Dendritic cell treated with granulocyte-macrophage colony-stimulating factor and Interleukin-4, amounts not matched to agents 40 ng/mL and 50 ng/mL, for 4 days (primary cell): ENCODE measurements around the gene RBM26.
"Not testable (repeated sequence)": the region's sequence is repeated elsewhere in the genome, so short reads cannot be mapped to it uniquely, and the experiment has no call there.

ENCODE experiments used
- H3K27ac Mint-ChIP-seq: one replicate; pipeline ENCODE4 v1.8.0; 2022; ENCODE audit warnings: mild to moderate bottlenecking, mixed read lengths
- H3K27me3 Mint-ChIP-seq: one replicate; pipeline ENCODE4 v1.8.0; 2022; ENCODE audit warnings: mild to moderate bottlenecking, mixed read lengths
- H3K36me3 Mint-ChIP-seq: one replicate; pipeline ENCODE4 v1.8.0; 2022; ENCODE audit warnings: low read depth, mixed read lengths
- H3K4me1 Mint-ChIP-seq: one replicate; pipeline ENCODE4 v1.8.0; 2022; ENCODE audit warnings: low read depth, mixed read lengths
- H3K4me3 Mint-ChIP-seq: one replicate; pipeline ENCODE4 v1.8.0; 2022; ENCODE audit warnings: mild to moderate bottlenecking, moderate library complexity, mixed read lengths
- H3K9me3 Mint-ChIP-seq: one replicate; pipeline ENCODE4 v1.8.0; 2022; ENCODE audit warnings: mixed read lengths
- intact Hi-C: fragments of 100-400 bp; cut with micrococcal nuclease; formaldehyde crosslinking; loops from one replicate; pipeline ENCODE4 v1.15.0; 2022

The RBM26 gene

GRCh38 chr13:79354285-79354684, 51.8 kb downstream of the RBM26 start:
- Mint-ChIP-seq H3K27ac (no peak overlapping the region), H3K4me3 (no peak overlapping the region), H3K4me1 (no peaks in the 10 kb centered on the region), H3K9me3 (no peaks in the 10 kb centered on the region), H3K36me3 (peaks cover 85% of the 10 kb centered on the region), H3K27me3 (no peaks in the 10 kb centered on the region)
- intact Hi-C loops = no loop called here

DNA sequence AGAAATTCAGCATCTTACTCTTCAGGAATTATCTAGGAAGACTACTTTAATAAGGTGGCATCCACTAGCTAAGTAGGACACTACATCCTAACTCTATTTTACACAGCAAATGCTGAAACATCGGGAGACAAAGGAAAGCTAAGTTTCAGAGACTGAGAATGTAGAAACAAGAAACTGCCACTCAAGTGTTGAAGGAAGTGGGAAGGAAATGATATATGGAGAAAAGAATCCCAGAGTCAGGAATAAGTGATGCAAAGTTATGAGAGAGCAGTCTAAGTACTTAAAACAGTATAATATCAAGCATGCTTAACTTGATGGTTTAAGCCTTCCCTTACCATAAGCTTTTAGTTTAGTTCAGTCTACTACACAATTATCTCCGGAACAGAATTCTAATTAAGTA, 52.4 kb downstream of the RBM26 start:
- Mint-ChIP-seq H3K27ac (no peak overlapping the region), H3K9me3 (no peaks in the 10 kb centered on the region), H3K27me3 (no peaks in the 10 kb centered on the region), H3K36me3 (peaks cover 83% of the 10 kb centered on the region), H3K4me1 (no peaks in the 10 kb centered on the region), H3K4me3 (no peak overlapping the region)
- intact Hi-C loops = no loop called here

DNA sequence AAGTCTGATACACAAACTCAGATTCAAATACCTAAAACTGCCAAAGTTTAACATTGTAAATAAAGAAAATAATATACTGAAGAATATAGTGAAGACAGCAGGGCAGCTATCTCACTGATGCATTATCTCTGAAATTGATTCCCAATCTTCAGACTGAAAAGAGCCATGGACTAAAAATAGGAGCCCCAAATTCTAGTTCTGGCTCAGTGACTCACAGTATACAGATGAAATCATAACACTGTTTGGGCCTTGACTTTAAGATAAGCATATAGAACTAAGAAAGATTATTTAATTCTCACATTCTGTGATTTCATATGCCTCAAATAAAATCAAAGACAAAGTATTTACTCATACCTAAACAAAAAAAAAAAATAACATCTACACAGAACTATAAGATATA, 53.9 kb downstream of the RBM26 start:
- no peaks in the 10 kb centered on the region for H3K4me1 Mint-ChIP-seq
- no peak overlapping the region for H3K4me3 Mint-ChIP-seq
- no peak overlapping the region for H3K27ac Mint-ChIP-seq
- intact Hi-C loops = no loop called here
- peaks cover 81% of the 10 kb centered on the region for H3K36me3 Mint-ChIP-seq
- H3K27me3 Mint-ChIP-seq = no peaks in the 10 kb centered on the region
- H3K9me3 Mint-ChIP-seq = no peaks in the 10 kb centered on the region

- H3K27me3 Mint-ChIP-seq, H3K4me1 Mint-ChIP-seq, H3K27ac Mint-ChIP-seq, H3K9me3 Mint-ChIP-seq, intact Hi-C loops, H3K4me3 Mint-ChIP-seq: not testable (repeated sequence)
- peaks cover 72% of the 10 kb centered on the region for H3K36me3 Mint-ChIP-seq
These were observed 56.4 kb downstream of the RBM26 start for GRCh38 chr13:79349608-79350007.

- intact Hi-C loops = no loop called here
- no peaks in the 10 kb centered on the region for H3K9me3 Mint-ChIP-seq
- no peaks in the 10 kb centered on the region for H3K4me1 Mint-ChIP-seq
- H3K36me3 Mint-ChIP-seq = peaks cover 72% of the 10 kb centered on the region
- no peak overlapping the region for H3K4me3 Mint-ChIP-seq
- H3K27ac Mint-ChIP-seq = no peak overlapping the region
- no peaks in the 10 kb centered on the region for H3K27me3 Mint-ChIP-seq
These were observed 57.0 kb downstream of the RBM26 start for GRCh38 chr13:79349011-79349410.

- H3K4me1 Mint-ChIP-seq = no peaks in the 10 kb centered on the region
- peaks cover 77% of the 10 kb centered on the region for H3K36me3 Mint-ChIP-seq
- intact Hi-C loops = no loop called here
- no peak overlapping the region for H3K27ac Mint-ChIP-seq
- H3K4me3 Mint-ChIP-seq = no peak overlapping the region
- H3K9me3 Mint-ChIP-seq = no peaks in the 10 kb centered on the region
- no peaks in the 10 kb centered on the region for H3K27me3 Mint-ChIP-seq
These were observed 59.6 kb downstream of the RBM26 start for GRCh38 chr13:79346300-79346914.

DNA sequence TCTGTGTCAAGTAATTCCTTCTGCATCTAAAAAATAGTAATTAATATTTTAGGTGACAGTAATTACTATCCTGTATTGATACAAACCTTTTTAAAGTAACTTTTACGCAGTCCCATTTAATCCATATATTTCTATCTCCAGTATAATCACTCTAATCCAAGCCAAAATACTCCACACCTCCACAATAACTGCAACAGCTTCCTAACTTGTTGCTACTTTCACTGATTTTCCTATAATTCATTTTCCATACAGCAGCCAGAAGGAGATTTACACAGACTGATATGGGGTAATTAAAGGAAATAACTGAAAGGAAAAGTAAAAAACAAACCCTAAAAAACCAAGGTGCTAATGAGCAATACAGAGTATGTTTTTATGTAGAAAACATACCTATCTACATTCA, 64.9 kb downstream of the RBM26 start:
- Mint-ChIP-seq H3K36me3 (peaks cover 78% of the 10 kb centered on the region), H3K4me3 (no peak overlapping the region), H3K27me3 (no peaks in the 10 kb centered on the region), H3K27ac (no peak overlapping the region), H3K4me1 (peaks cover 5% of the 10 kb centered on the region), H3K9me3 (no peaks in the 10 kb centered on the region)
- intact Hi-C loops = no loop called here

- intact Hi-C loops = no loop called here
- H3K4me3 Mint-ChIP-seq = no peak overlapping the region
- peaks cover 82% of the 10 kb centered on the region for H3K36me3 Mint-ChIP-seq
- H3K27me3 Mint-ChIP-seq = no peaks in the 10 kb centered on the region
- no peak overlapping the region for H3K27ac Mint-ChIP-seq
- H3K9me3 Mint-ChIP-seq = no peaks in the 10 kb centered on the region
- peaks cover 5% of the 10 kb centered on the region for H3K4me1 Mint-ChIP-seq
These were observed 65.6 kb downstream of the RBM26 start for GRCh38 chr13:79340490-79340889.

DNA sequence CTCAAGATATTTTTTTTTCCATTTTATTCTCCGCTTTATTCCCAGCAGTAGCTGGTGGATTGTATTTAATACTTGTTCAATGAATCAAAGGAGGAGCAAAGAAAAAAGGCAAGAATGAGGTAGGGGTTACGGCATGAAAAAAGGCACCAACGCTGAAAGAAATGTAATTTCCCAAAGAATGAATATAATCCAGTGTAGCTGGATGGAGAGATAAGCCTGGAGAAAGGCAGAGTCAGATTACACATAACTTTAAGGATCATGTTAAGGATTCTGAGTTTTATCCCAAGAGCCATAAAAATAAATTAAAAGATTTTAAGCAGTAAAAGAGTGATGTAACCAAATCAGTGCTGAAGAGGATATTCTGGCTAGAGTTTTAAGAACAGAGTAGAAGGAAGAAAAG, 67.7 kb downstream of the RBM26 start:
- no peak overlapping the region for H3K27ac Mint-ChIP-seq
- peaks cover 5% of the 10 kb centered on the region for H3K4me1 Mint-ChIP-seq
- peaks cover 86% of the 10 kb centered on the region for H3K36me3 Mint-ChIP-seq
- intact Hi-C loops = loop anchor here (5.0 kb wide), 1 partner anchor 39 kb away; no protein-coding TSS in a partner anchor
- H3K27me3 Mint-ChIP-seq = no peaks in the 10 kb centered on the region
- H3K9me3 Mint-ChIP-seq = no peaks in the 10 kb centered on the region
- no peak overlapping the region for H3K4me3 Mint-ChIP-seq

DNA sequence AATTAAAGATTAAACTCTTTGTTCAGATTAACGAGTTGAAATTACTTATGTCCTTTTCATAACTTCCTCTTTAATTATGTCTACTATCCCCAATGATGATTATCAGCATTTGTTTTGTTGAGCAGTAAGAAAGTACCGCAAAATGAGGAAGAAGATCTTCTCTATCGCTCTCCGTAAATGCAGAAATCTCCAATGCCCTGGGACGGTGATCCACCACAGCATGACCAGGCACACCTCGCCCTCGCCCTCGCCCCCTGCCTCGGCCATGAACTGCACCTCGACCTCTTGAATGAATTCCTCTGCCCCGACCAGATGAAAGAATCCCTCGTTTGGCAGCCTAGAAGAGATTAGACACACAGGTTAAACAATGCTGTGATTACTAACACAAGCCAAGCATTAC, 69.1 kb downstream of the RBM26 start:
- Mint-ChIP-seq H3K36me3 (peaks cover 86% of the 10 kb centered on the region), H3K9me3 (no peaks in the 10 kb centered on the region), H3K27ac (peak overlapping the region; percentile 26), H3K27me3 (no peaks in the 10 kb centered on the region), H3K4me1 (peaks cover 5% of the 10 kb centered on the region), H3K4me3 (no peak overlapping the region)
- intact Hi-C loops = loop anchor here (5.0 kb wide), 1 partner anchor 40 kb away; no protein-coding TSS in a partner anchor

- no peak overlapping the region for H3K4me3 Mint-ChIP-seq
- no peak overlapping the region for H3K27ac Mint-ChIP-seq
- no peaks in the 10 kb centered on the region for H3K9me3 Mint-ChIP-seq
- peaks cover 51% of the 10 kb centered on the region for H3K36me3 Mint-ChIP-seq
- no peaks in the 10 kb centered on the region for H3K27me3 Mint-ChIP-seq
- no peaks in the 10 kb centered on the region for H3K4me1 Mint-ChIP-seq
- intact Hi-C loops = no loop called here
These were observed 77.5 kb downstream of the RBM26 start for GRCh38 chr13:79328510-79328909.

DNA sequence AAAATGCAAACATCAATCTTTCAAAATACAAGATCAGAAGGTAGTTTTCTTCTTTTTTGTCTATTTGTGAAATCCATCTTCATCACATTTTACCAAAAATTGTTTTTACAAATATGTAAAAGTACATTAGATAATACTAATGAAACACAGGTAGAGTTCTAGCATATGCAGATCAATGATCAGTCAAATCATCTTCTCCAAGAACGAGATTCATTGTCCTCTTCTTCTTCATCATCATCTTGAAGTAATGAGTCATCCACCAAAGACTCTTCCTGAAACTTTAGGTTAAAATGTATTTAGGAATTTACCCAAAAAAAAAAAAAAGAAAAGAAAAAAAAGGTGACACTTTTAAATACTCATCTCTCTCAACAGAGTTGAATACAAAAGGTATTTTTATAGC, 85.6 kb downstream of the RBM26 start:
- Mint-ChIP-seq H3K4me1 (no peaks in the 10 kb centered on the region), H3K4me3 (no peak overlapping the region), H3K27me3 (no peaks in the 10 kb centered on the region), H3K9me3 (no peaks in the 10 kb centered on the region), H3K36me3 (peaks cover 50% of the 10 kb centered on the region), H3K27ac (no peak overlapping the region)
- intact Hi-C loops = no loop called here

- Mint-ChIP-seq H3K36me3 (peaks cover 55% of the 10 kb centered on the region), H3K4me3 (no peak overlapping the region), H3K4me1 (no peaks in the 10 kb centered on the region), H3K27ac (no peak overlapping the region), H3K27me3 (no peaks in the 10 kb centered on the region), H3K9me3 (no peaks in the 10 kb centered on the region)
- intact Hi-C loops = loop anchor here (5.0 kb wide), 1 partner anchor 214 kb away; no protein-coding TSS in a partner anchor
These were observed 87.4 kb downstream of the RBM26 start for GRCh38 chr13:79318664-79319063.

- H3K4me1 Mint-ChIP-seq = no peaks in the 10 kb centered on the region
- no peaks in the 10 kb centered on the region for H3K9me3 Mint-ChIP-seq
- no peaks in the 10 kb centered on the region for H3K27me3 Mint-ChIP-seq
- H3K27ac Mint-ChIP-seq = no peak overlapping the region
- H3K36me3 Mint-ChIP-seq = peaks cover 61% of the 10 kb centered on the region
- no peak overlapping the region for H3K4me3 Mint-ChIP-seq
- intact Hi-C loops = loop anchor here (5.0 kb wide), 1 partner anchor 214 kb away; no protein-coding TSS in a partner anchor
These were observed 88.2 kb downstream of the RBM26 start for GRCh38 chr13:79317856-79318255.

GRCh38 chr13:79314652-79315051, 91.4 kb downstream of the RBM26 start:
- H3K27me3 Mint-ChIP-seq = no peaks in the 10 kb centered on the region
- H3K9me3 Mint-ChIP-seq = no peaks in the 10 kb centered on the region
- no peaks in the 10 kb centered on the region for H3K4me1 Mint-ChIP-seq
- no peak overlapping the region for H3K27ac Mint-ChIP-seq
- peaks cover 34% of the 10 kb centered on the region for H3K36me3 Mint-ChIP-seq
- no peak overlapping the region for H3K4me3 Mint-ChIP-seq
- intact Hi-C loops = loop anchor here (5.0 kb wide), 1 partner anchor 218 kb away; no protein-coding TSS in a partner anchor
